SK-N-SH treated with all-trans-retinoic acid at 6 μM for 48 hours (cell line): ENCODE measurements around the gene CTH.

ENCODE experiments used
- ATAC-seq: fragments of 200-7000 bp; cut with Tn5 transposase; 3 replicates; pipeline ENCODE4 v1.9.1; 2020; ENCODE audit warnings: mild to moderate bottlenecking, moderate library complexity
- ARNTL ChIP-seq: fragments of 450-650 bp; formaldehyde crosslinking; IDR thresholded peaks from 2 replicates; pipeline ENCODE4 v1.5.0; 2020; ENCODE audit warnings: low read depth, mild to moderate bottlenecking, moderate library complexity, borderline replicate concordance
- BACH2 ChIP-seq: fragments of 250-450 bp; sonication (Bioruptor Pico); IDR thresholded peaks from 2 replicates; pipeline ENCODE4 v1.9.0; 2021; ENCODE audit warnings: mild to moderate bottlenecking, borderline replicate concordance
- CREB5 ChIP-seq: fragments of 250-450 bp; sonication (Bioruptor Pico); IDR thresholded peaks from 2 replicates; pipeline ENCODE4 v1.5.1; 2020; ENCODE audit warnings: low read depth, mild to moderate bottlenecking, moderate library complexity
- CSDC2 ChIP-seq: fragments of 250-450 bp; sonication (Bioruptor Pico); IDR thresholded peaks from 2 replicates; pipeline ENCODE4 v1.5.0; 2020; ENCODE audit warnings: mild to moderate bottlenecking, moderate library complexity
- CSRNP3 ChIP-seq: fragments of 250-450 bp; sonication (Bioruptor Pico); IDR thresholded peaks from 2 replicates; pipeline ENCODE4 v1.5.1; 2021; ENCODE audit warnings: mild to moderate bottlenecking, moderate library complexity
- ESRRG ChIP-seq: fragments of 250-450 bp; sonication (Bioruptor Pico); IDR thresholded peaks from 2 replicates; pipeline ENCODE4 v1.6.1; 2021; ENCODE audit warnings: mild to moderate bottlenecking
- GLIS3 ChIP-seq: fragments of 250-450 bp; sonication (Bioruptor Pico); IDR thresholded peaks from 2 replicates; pipeline ENCODE4 v1.5.0; 2020; ENCODE audit warnings: mild to moderate bottlenecking, moderate library complexity
- ISL1 ChIP-seq: fragments of 250-450 bp; sonication (Bioruptor Pico); IDR thresholded peaks from 2 replicates; pipeline ENCODE4 v2.1.2; 2022; ENCODE audit warnings: mild to moderate bottlenecking, moderate library complexity
- OSR1 ChIP-seq: fragments of 250-450 bp; sonication (Bioruptor Pico); IDR thresholded peaks from 2 replicates; pipeline ENCODE4 v1.8.0; 2022; ENCODE audit warnings: moderate library complexity, mild to moderate bottlenecking, inconsistent platforms
- PATZ1 ChIP-seq: fragments of 250-450 bp; sonication (Bioruptor Pico); IDR thresholded peaks from 2 replicates; pipeline ENCODE4 v1.8.0; 2020; ENCODE audit warnings: mild to moderate bottlenecking, moderate library complexity, borderline replicate concordance
- POU6F1 ChIP-seq: fragments of 250-450 bp; sonication (Bioruptor Pico); IDR thresholded peaks from 2 replicates; pipeline ENCODE4 v1.8.0; 2021; ENCODE audit warnings: low read depth, mild to moderate bottlenecking, moderate library complexity, borderline replicate concordance
- PPARA ChIP-seq: fragments of 250-450 bp; sonication (Bioruptor Pico); IDR thresholded peaks from 2 replicates; pipeline ENCODE4 v1.5.0; 2020; ENCODE audit warnings: mild to moderate bottlenecking, borderline replicate concordance
- RARB ChIP-seq: fragments of 250-450 bp; sonication (Bioruptor Pico); IDR thresholded peaks from 2 replicates; pipeline ENCODE4 v1.8.0; 2021; ENCODE audit warnings: mild to moderate bottlenecking, moderate library complexity
- SNAI2 ChIP-seq: fragments of 250-450 bp; sonication (Bioruptor Pico); IDR thresholded peaks from 2 replicates; pipeline ENCODE4 v1.5.0; 2020; ENCODE audit warnings: mild to moderate bottlenecking, moderate library complexity
- TCF4 ChIP-seq: fragments of 250-450 bp; sonication (Bioruptor Pico); IDR thresholded peaks from 2 replicates; pipeline ENCODE4 v1.8.0; 2021; ENCODE audit warnings: mild to moderate bottlenecking, moderate library complexity, borderline replicate concordance
- TOX ChIP-seq: fragments of 250-450 bp; sonication (Bioruptor Pico); IDR thresholded peaks from 2 replicates; pipeline ENCODE4 v1.8.0; 2021; ENCODE audit warnings: mild to moderate bottlenecking, moderate library complexity, borderline replicate concordance
- ZC3H10 ChIP-seq: fragments of 250-450 bp; sonication (Bioruptor Pico); IDR thresholded peaks from 2 replicates; pipeline ENCODE4 v1.5.1; 2021; ENCODE audit warnings: mild to moderate bottlenecking, moderate library complexity
- ZFP3 ChIP-seq: fragments of 250-450 bp; sonication (Bioruptor Pico); IDR thresholded peaks from 2 replicates; pipeline ENCODE4 v1.5.0; 2020; ENCODE audit warnings: mild to moderate bottlenecking, moderate library complexity
- ZNF565 ChIP-seq: fragments of 450-650 bp; formaldehyde crosslinking; conservative IDR thresholded peaks from 2 replicates; pipeline ENCODE4 v1.5.0; 2020; ENCODE audit warnings: low read depth, mild to moderate bottlenecking, moderate library complexity
- ZNF8 ChIP-seq: fragments of 450-650 bp; formaldehyde crosslinking; IDR thresholded peaks from 2 replicates; pipeline ENCODE4 v1.5.0; 2020; ENCODE audit warnings: mild to moderate bottlenecking, moderate library complexity

Gene CTH

GRCh38 chr1:70385477-70385876, 25.6 kb upstream of the CTH start:
- TF ChIP-seq ISL1 (CRISPR knock-in tag) = no peak
- no peak for TF ChIP-seq RARB (CRISPR knock-in tag)
- TF ChIP-seq TOX (CRISPR knock-in tag) = no peak
- no peak for TF ChIP-seq ZFP3 (CRISPR knock-in tag)
- TF ChIP-seq ARNTL (CRISPR knock-in tag) = no peak
- no peak for TF ChIP-seq SNAI2 (CRISPR knock-in tag)
- TF ChIP-seq OSR1 (CRISPR knock-in tag) = no peak
- no peak for ATAC-seq

- TF ChIP-seq SNAI2 (CRISPR knock-in tag) (no peak), ESRRG (no peak), CSRNP3 (CRISPR knock-in tag) (no peak), PATZ1 (no peak), TCF4 (no peak), PPARA (no peak), GLIS3 (CRISPR knock-in tag) (no peak), ISL1 (CRISPR knock-in tag) (no peak), ZNF8 (no peak), CSDC2 (CRISPR knock-in tag) (no peak), BACH2 (no peak), TOX (CRISPR knock-in tag) (no peak)
- ATAC-seq = no peak
Measured at GRCh38 chr1:70386121-70386520, 24.9 kb upstream of the CTH start.

- no peak for TF ChIP-seq TCF4
- no peak for TF ChIP-seq TOX (CRISPR knock-in tag)
- TF ChIP-seq CREB5 (CRISPR knock-in tag) = no peak
- TF ChIP-seq RARB (CRISPR knock-in tag) = no peak
- TF ChIP-seq CSRNP3 (CRISPR knock-in tag) = no peak
- no peak for TF ChIP-seq OSR1 (CRISPR knock-in tag)
- no peak for TF ChIP-seq ZNF565 (CRISPR knock-in tag)
- TF ChIP-seq ARNTL (CRISPR knock-in tag) = no peak
- no peak for TF ChIP-seq ZFP3 (CRISPR knock-in tag)
- TF ChIP-seq SNAI2 (CRISPR knock-in tag) = no peak
- no peak for TF ChIP-seq POU6F1
- no peak for TF ChIP-seq ZC3H10 (CRISPR knock-in tag)
- no peak for TF ChIP-seq PPARA
- TF ChIP-seq ZNF8 = no peak
- ATAC-seq = no peak
Measured at GRCh38 chr1:70387507-70387906, 23.6 kb upstream of the CTH start.

GRCh38 chr1:70392626-70393025, 18.4 kb upstream of the CTH start:
- no peak for ATAC-seq
- TF ChIP-seq OSR1 (CRISPR knock-in tag) (no peak), TOX (CRISPR knock-in tag) (no peak), ARNTL (CRISPR knock-in tag) (no peak), GLIS3 (CRISPR knock-in tag) (no peak), POU6F1 (no peak), ESRRG (no peak), CSRNP3 (CRISPR knock-in tag) (no peak), PPARA (no peak), ZNF565 (CRISPR knock-in tag) (no peak), PATZ1 (no peak), CSDC2 (CRISPR knock-in tag) (no peak), ISL1 (CRISPR knock-in tag) (no peak), RARB (CRISPR knock-in tag) (no peak)
